ENCODE data around the gene DIP2B.

DNA sequence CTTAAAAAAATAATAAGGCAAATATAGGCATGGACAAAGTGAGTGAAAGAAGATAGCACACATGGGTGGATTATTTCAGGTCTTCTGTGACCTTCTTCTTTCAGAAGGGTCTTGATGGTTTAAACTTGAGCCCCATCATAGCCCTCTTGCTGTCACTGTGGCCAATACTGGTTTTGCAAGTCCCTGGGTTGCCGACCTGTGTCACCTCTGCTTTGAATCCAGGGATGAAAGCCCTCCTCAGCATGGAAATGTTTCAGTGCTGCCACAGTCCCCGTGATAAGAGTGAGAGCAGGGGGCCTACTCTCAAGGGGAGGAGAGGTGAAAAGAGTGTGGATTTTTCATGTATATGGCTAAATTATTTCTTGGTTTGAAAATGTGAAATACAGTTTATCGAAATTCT, 228.9 kb downstream of the DIP2B start:
- TF ChIP-seq EP300 (IDR thresholded peaks at IDR 0.05; ENCODE audit: borderline replicate concordance in 1 of 2, low read depth in 1 of 2, low read length in 1 of 2) (no peak), ELF1 (IDR thresholded peaks at IDR 0.05) (no peak), RAD21 (IDR thresholded peaks at IDR 0.05; ENCODE audit: low read length) (no peak), RFX5 (IDR thresholded peaks at IDR 0.05; ENCODE audit: low read length) (no peak), SMC3 (IDR thresholded peaks at IDR 0.05; ENCODE audit: low read depth, low read length) (no peak), NRF1 (IDR thresholded peaks at IDR 0.05; ENCODE audit: low read depth, low read length) (no peak), POLR2AphosphoS5 (IDR thresholded peaks at IDR 0.05; ENCODE audit: low read depth, low read length) (no peak), TEAD4 (IDR thresholded peaks at IDR 0.05; ENCODE audit: borderline replicate concordance, insufficient read depth) (no peak), JUND (IDR thresholded peaks at IDR 0.05) (no peak), EZH2phosphoT487 (IDR thresholded peaks at IDR 0.05; ENCODE audit: borderline replicate concordance, low read depth) (no peak), TCF12 (IDR thresholded peaks at IDR 0.05) (no peak)
- TF ChIP-seq, protein P1, sequence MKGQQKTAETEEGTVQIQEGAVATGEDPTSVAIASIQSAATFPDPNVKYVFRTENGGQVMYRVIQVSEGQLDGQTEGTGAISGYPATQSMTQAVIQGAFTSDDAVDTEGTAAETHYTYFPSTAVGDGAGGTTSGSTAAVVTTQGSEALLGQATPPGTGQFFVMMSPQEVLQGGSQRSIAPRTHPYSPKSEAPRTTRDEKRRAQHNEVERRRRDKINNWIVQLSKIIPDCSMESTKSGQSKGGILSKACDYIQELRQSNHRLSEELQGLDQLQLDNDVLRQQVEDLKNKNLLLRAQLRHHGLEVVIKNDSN (IDR thresholded peaks at IDR 0.05; ENCODE audit: borderline replicate concordance, low read depth): no peak
- TF ChIP-seq, protein P2, sequence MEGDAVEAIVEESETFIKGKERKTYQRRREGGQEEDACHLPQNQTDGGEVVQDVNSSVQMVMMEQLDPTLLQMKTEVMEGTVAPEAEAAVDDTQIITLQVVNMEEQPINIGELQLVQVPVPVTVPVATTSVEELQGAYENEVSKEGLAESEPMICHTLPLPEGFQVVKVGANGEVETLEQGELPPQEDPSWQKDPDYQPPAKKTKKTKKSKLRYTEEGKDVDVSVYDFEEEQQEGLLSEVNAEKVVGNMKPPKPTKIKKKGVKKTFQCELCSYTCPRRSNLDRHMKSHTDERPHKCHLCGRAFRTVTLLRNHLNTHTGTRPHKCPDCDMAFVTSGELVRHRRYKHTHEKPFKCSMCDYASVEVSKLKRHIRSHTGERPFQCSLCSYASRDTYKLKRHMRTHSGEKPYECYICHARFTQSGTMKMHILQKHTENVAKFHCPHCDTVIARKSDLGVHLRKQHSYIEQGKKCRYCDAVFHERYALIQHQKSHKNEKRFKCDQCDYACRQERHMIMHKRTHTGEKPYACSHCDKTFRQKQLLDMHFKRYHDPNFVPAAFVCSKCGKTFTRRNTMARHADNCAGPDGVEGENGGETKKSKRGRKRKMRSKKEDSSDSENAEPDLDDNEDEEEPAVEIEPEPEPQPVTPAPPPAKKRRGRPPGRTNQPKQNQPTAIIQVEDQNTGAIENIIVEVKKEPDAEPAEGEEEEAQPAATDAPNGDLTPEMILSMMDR (IDR thresholded peaks at IDR 0.05): no peak
- TF ChIP-seq, protein P3, sequence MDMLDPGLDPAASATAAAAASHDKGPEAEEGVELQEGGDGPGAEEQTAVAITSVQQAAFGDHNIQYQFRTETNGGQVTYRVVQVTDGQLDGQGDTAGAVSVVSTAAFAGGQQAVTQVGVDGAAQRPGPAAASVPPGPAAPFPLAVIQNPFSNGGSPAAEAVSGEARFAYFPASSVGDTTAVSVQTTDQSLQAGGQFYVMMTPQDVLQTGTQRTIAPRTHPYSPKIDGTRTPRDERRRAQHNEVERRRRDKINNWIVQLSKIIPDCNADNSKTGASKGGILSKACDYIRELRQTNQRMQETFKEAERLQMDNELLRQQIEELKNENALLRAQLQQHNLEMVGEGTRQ (IDR thresholded peaks at IDR 0.05; ENCODE audit: borderline replicate concordance, low read depth, low read length): no peak
